Activated CD8-positive, alpha-beta memory T cell treated with anti-CD3 and anti-CD28 coated beads, Interleukin-2, amount 50 U/mL, for 4 hours (primary cell): ENCODE data around the gene ZNF275.
"Not testable (repeated sequence)": the region's sequence is repeated elsewhere in the genome, so short reads cannot be mapped to it uniquely, and the experiment has no call there.

Experiments
- DNase-seq: peaks from one replicate; pipeline ENCODE4 v3.0.0-alpha.2; 2020

The ZNF275 gene

GRCh38 chrX:153388722-153389459 is 54.9 kb downstream of the ZNF275 start:
- no peak for DNase-seq

DNA sequence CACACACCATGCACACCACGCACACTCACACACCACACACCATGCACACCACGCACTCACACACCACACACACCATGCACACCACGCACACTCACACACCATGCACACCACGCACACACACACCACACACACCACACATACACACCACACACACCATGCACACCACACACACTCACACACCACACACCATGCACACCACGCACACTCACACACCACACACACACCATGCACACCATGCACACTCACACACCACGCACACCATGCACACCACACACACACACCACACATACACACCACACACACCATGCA is 55.5 kb downstream of the ZNF275 start:
- not testable (repeated sequence) for DNase-seq

DNA sequence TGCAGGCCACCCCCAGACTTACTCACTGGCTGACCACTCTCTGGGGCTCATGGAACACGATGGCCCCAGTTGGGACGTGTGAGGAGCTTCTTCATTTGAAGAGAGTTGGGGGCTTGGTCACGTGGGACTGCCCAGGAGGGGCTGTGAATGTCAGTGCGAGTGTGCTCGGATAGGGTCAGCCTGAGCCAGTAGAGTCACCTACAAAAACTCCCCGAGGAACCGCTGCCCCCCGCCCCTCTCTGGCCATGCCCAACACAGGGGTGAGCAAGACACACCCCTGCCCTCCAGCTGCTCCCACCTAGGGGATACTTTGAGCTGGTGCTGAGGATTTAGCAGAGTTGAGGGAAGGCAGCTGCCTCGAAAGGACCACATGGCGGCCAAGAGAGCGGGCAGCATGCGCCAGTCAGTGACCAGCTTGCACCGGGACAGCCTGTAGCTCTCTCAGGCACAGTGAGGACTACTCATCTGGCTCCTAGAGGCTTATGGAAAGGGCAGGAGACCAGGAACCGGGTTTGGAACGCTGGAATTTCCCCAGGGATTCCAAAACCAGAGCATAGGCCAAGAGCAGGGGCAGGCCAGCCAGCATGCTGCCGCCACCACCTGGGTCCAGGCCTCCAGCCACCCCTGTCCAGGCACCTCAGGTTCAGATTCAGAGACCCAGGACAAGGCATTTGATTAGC is 58.8 kb downstream of the ZNF275 start:
- DNase-seq = no peak

DNA sequence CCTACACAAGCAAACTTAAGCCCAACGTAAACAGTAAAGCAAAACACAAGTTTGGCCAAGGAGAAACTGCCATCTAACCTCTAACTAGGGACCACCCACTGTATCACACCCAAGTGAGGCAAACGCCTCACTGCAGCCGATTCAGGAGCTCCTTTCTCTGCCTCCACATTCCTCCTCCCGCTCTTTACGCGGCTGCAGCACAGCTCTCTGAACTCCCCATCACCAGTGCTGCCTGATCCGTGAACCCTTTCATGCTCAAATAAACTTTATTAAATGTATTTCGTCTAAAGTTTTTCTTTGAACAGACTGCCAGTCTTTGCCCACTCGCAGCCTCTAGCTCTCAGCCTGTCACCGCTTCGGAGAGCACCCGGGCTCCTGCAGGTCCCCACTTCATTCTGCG is 60.7 kb downstream of the ZNF275 start:
- no peak for DNase-seq

DNA sequence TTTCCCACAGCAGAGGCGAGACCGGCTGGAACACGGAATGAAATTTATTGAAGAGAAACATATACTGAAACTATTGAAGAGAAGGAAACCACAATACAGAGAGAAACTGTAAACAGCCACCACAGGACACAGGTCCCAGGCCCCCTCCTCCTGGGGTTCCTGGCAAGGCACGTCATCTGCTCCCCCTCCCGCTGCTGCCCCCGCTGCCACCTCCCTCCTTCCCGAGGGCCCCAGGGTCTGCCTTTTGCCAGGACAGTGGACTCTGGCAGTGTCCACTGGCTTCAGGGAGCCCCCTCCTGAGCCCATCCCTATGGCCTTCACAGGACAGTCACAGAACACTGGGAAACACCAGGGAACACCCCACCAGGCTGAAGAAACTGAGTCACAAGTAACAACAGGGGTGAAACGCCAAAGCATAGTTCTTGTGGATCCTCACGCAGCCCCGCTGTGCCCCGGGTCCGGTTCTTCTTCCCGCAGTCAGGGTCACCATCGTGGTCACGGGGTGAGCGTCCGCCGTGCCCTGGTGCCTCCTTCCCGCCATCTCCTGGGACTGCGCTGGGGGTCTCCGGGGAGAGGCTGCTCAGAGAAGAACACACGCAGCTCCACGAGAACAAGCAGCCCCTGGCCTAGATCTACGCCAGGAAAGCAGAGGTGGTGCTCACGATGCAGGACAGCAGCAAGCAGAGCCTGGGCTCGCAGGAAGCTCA is 61.8 kb downstream of the ZNF275 start:
- DNase-seq = no peak

DNA sequence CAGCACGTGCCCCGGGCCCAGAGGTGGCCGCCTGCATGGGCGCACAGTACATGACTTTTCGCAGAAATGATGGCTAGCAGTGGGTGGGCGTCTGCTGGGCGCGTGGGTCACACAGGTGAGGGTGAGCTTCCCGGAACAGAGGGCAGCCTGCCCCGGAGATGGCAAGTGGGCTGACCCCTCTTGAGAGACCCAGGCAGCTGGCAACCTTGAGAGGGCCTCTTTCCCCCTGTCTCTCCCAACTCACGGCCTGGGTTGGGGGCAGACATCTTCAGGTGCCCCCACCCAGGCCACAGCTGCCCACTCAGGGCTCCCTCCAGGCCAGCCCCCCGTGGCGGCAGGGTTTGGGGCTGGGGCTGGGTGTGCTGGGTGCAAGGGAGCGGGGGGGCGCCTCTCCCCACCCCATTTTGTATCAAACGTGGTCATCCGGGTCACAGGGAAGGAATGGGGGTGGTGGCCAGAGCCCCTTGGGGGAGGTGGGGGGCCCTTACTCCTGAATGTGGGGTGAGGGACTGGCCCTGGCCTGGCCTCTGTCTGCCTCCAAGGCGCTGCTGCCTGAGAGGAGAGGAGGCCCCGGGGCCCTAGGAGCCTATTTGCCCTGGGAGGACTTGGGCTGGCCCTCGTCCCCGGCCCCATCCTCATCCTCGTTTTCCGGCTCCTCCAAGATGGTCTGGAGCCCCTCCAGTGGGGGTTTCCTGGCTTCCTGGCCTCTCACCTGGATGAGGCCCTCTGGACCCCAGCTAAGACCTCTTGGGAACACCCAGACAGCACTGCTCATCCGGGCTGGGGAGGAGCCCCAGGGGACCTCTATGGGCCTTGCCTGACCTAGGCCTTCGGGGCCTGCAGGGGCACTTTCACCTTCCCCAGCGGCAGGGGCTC is 62.6 kb downstream of the ZNF275 start:
- no peak for DNase-seq

- no peak for DNase-seq
Measured at GRCh38 chrX:153397256-153397960, 63.5 kb downstream of the ZNF275 start.

- DNase-seq = no peak
Measured at GRCh38 chrX:153398275-153398960, 64.5 kb downstream of the ZNF275 start.

GRCh38 chrX:153400146-153401132 is 66.5 kb downstream of the ZNF275 start:
- peak; percentile 43 for DNase-seq

DNA sequence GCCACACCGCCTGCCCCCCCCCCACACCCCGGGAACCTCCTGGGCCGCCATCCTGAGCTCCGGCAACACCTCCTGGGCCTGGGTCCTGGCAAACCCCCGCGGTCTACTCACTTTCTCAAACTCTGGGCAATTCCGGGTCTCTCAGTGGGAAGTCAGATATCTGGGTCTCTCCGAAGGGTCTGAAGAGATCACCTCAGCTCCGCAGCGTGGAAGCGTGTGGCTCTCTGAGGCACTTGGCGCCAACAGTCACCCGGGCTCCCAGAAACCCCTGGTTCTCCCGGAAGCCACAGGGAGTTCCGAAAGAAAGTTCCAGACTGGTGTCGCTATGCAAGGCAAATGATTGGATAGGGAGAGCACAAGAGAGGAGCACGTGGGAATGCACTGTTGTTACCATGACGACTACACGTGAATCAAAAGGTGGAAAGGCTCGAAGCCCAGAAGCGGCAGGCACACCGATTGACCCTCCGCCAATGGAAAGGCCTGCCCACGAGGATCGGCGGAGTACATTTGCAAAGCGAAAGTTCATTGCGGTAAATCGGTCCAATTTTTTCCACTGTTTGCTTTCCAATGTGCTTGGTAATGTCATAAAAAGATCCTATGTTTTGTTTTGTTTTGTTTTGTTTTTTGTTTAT is 67.3 kb downstream of the ZNF275 start, which contains the start of gene PNMA6E:
PNMA6E (minus strand) TSS at position 218 of the 632 bp plus-strand sequence. CDS start 2,501 bp downstream, outside the sequence.
- DNase-seq = no peak
